ENCODE data around the gene FMO1. TPM values are rescaled to one million over a fixed set of nuclear protein-coding genes. Genes with fewer than 3 reads are reported as not detected.

Gene FMO1
- total RNA-seq, 6 donors from 2014 or later, result 0.67 to 1.3 (median 0.83) TPM; not detected in 3

DNA sequence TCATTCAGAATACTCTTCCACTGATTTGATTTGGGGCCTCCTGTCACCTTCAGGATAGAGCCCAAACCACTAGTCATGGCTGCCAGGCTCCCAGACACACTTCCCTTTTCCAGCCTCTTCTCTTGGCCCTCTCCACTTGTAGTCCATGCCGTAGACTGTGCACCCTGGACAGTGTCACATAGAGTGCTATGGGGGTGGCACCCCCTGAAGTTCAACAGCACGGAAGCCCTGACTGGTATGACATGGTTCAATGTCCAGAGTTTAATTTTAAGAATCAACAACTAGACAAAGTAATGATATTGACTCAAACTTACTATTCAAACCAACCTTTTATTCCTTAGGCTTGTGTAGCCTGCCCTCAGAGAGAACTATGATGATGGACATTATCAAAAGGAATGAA, 40.9 kb upstream of the FMO1 start:
- DNase-seq (no peak), ATAC-seq (ENCODE audit: low FRiP score in 2 of 2) (peak; percentile 23 to 55)
- no peak for TF ChIP-seq EP300 (IDR thresholded peaks at IDR 0.05)
- no peak for TF ChIP-seq POLR2AphosphoS5 (IDR thresholded peaks at IDR 0.05)
- no peak for TF ChIP-seq POLR2A (IDR thresholded peaks at IDR 0.05)
- TF ChIP-seq, protein P1, sequence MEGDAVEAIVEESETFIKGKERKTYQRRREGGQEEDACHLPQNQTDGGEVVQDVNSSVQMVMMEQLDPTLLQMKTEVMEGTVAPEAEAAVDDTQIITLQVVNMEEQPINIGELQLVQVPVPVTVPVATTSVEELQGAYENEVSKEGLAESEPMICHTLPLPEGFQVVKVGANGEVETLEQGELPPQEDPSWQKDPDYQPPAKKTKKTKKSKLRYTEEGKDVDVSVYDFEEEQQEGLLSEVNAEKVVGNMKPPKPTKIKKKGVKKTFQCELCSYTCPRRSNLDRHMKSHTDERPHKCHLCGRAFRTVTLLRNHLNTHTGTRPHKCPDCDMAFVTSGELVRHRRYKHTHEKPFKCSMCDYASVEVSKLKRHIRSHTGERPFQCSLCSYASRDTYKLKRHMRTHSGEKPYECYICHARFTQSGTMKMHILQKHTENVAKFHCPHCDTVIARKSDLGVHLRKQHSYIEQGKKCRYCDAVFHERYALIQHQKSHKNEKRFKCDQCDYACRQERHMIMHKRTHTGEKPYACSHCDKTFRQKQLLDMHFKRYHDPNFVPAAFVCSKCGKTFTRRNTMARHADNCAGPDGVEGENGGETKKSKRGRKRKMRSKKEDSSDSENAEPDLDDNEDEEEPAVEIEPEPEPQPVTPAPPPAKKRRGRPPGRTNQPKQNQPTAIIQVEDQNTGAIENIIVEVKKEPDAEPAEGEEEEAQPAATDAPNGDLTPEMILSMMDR (IDR thresholded peaks at IDR 0.05), result no peak
- Histone ChIP-seq H3K9me3 (no peaks in the 10 kb centered on the region), H3K4me1 (peaks cover 0 to 16% (median 1%) of the 10 kb centered on the region in 4 donors), H3K27me3 (no peaks in the 10 kb centered on the region), H3K36me3 (peaks cover 0 to 30% (median 2%) of the 10 kb centered on the region in 4 donors), H3K4me3 (no peak overlapping the region), H3K27ac (peak overlapping the region in 1 of 4 donors; percentile 14)
- 58 to 92% methylated on average over 2 of the region's 2 CpGs for WGBS, 2 donors

DNA sequence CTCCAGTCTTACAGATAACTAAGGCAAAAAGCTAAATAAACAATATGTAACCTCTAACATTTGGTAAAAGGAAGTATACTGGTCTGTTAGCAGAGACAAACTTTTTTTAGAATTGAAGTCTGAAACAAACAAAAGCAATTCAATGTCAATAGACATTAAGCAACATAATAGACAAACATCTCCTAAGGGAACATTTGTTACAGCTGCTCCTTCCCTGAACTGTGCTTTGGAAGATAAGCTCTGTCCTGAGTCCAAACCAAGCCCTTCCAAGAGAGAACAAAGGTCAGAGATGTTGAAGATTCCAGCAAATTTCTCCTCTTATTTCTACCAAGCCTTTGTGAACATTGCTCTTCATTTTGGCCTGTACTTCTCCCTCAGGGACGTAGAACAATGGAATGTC, 37.9 kb upstream of the FMO1 start:
- H3K27me3 ChIP-seq, result no peaks in the 10 kb centered on the region
- H3K4me1 ChIP-seq, result peaks cover 0 to 16% (median 1%) of the 10 kb centered on the region in 4 donors
- 29 to 42% methylated on average over 1 of the region's 1 CpG for WGBS, 2 donors
- ATAC-seq (ENCODE audit: low FRiP score in 2 of 2) (peak in 1 of 2 donors; percentile 16), DNase-seq (no peak)
- TF ChIP-seq EP300 (IDR thresholded peaks at IDR 0.05), result no peak
- TF ChIP-seq, protein P1 (IDR thresholded peaks at IDR 0.05), result no peak
- no peak for TF ChIP-seq POLR2A (IDR thresholded peaks at IDR 0.05)
- TF ChIP-seq POLR2AphosphoS5 (IDR thresholded peaks at IDR 0.05), result no peak
- no peak overlapping the region for H3K4me3 ChIP-seq
- peak overlapping the region in 1 of 4 donors; percentile 4 for H3K27ac ChIP-seq
- peaks cover 0 to 25% (median 2%) of the 10 kb centered on the region in 4 donors for H3K36me3 ChIP-seq
- no peaks in the 10 kb centered on the region for H3K9me3 ChIP-seq

DNA sequence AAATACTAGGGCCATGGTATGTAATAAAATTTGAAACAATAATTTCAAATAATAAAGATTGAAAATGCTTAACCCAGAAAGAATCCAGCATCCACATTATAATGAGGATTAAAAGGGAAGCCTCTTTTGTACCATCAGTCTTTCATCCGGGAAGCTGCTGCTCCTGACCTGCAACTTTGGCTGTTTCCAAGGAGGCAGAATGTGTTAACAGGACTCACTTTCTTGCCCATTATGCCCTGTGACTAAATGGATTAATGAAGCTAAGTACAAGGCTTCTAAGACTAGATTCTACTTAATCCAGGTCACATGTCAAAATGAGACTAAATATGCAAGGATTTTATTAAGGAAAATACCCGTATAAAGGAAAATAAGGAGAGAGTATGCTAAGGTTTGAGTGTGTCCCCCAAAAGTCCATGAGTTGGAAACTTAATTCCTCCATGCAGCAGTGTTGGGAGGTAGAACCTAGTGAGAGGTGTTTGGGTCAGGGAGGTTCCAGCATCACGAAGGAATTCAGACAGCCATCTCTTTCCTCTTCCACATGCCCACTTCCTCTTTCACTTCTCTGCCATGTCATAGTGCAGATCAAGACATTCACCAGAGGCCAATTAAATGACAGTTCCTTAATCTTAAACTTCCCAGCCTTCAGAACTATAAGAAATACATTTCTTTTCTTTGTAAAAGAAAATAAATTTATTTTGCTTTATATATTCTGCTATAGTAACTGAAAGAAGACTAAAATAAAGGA, 35.5 kb upstream of the FMO1 start:
- Histone ChIP-seq H3K27me3 (no peaks in the 10 kb centered on the region), H3K36me3 (peaks cover 0 to 5% (median 0%) of the 10 kb centered on the region in 4 donors), H3K4me1 (peaks cover 0 to 11% (median 1%) of the 10 kb centered on the region in 4 donors), H3K27ac (peak overlapping the region in 1 of 4 donors; percentile 5), H3K9me3 (no peaks in the 10 kb centered on the region), H3K4me3 (no peak overlapping the region)
- 68 to 76% methylated on average over 3 of the region's 3 CpGs for WGBS, 2 donors
- TF ChIP-seq EP300 (IDR thresholded peaks at IDR 0.05), result no peak
- no peak for TF ChIP-seq POLR2AphosphoS5 (IDR thresholded peaks at IDR 0.05)
- TF ChIP-seq POLR2A (IDR thresholded peaks at IDR 0.05), result no peak
- TF ChIP-seq, protein P1 (IDR thresholded peaks at IDR 0.05), result no peak
- ATAC-seq (ENCODE audit: low FRiP score in 2 of 2) (peak in 1 of 2 donors; percentile 68), DNase-seq (no peak)

DNA sequence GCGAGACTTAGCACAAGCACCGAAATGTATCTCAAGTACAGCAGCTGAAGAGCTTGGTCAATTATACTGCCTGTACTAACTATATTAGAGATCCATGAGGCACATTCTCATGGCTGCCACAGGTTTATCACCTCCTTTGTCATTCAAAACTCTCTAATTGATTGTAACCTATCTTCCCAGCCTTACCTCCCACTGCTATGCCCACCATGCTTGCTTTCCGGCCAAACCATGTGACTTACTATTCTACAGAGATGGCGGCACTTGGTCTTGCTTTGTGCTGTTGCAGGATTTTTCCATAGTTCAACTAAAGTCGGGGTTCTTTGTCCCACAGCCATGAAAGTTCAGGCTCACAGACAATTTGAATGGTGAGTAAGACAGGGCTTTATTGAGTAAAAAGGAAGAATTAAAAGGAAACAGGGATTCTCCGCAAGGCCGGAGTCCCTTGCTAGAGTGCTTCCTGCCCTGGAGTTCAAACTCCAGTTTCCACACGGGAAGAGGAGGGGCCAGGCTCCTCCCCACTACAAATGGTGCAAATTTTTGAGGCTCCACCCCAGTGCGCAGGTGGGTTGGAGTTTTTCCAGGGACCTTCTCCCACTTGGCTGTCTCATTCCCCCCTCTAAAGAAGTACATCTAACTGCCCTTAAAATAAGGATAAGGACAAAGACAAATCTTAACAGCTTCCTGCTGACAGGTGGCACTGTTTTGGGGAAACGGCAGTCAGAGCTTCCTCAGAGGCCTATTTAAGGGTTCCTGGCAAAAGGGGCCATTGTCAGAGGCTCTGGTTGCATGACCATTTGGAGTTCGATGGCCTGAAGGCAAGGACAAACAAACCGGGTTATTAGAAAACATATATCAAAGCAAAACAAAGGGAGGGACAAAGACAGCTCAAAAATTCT, 34.5 kb upstream of the FMO1 start:
- no peak for TF ChIP-seq POLR2A (IDR thresholded peaks at IDR 0.05)
- TF ChIP-seq, protein P1 (IDR thresholded peaks at IDR 0.05), result no peak
- no peak for TF ChIP-seq POLR2AphosphoS5 (IDR thresholded peaks at IDR 0.05)
- no peak for TF ChIP-seq EP300 (IDR thresholded peaks at IDR 0.05)
- Histone ChIP-seq H3K4me1 (peaks cover 0 to 13% (median 4%) of the 10 kb centered on the region in 4 donors), H3K27ac (no peak overlapping the region), H3K4me3 (no peak overlapping the region), H3K36me3 (no peaks in the 10 kb centered on the region), H3K9me3 (no peaks in the 10 kb centered on the region), H3K27me3 (no peaks in the 10 kb centered on the region)
- 69 to 76% methylated on average over 11 to 12 of the region's 12 CpGs for WGBS, 2 donors
- DNase-seq (no peak), ATAC-seq (ENCODE audit: low FRiP score in 2 of 2) (no peak)

Data from upper lobe of left lung (tissue), 6 donors.